H9 (cell line): ENCODE measurements around the gene HIGD2A. TPM values are rescaled to one million over a fixed set of nuclear protein-coding genes. Genes with fewer than 3 reads are reported as not detected.

Experiments
- DNase-seq: peaks from one replicate; pipeline ENCODE4 v3.0.0-alpha.2; 2017
- H2AFZ ChIP-seq: one replicate; pipeline ENCODE4 v1.6.1; 2013; ENCODE audit warnings: mild to moderate bottlenecking, low read length, control low read depth, moderate library complexity
- H2AK5ac ChIP-seq: 2 replicates; pipeline ENCODE4 v1.6.1; 2013; ENCODE audit warnings: low read length, control low read depth, mixed read lengths; ENCODE audit not compliant: insufficient read length
- H2BK120ac ChIP-seq: one replicate; pipeline ENCODE4 v1.6.1; 2013; ENCODE audit warnings: low read depth, mild to moderate bottlenecking, low read length, control low read depth, inconsistent platforms; ENCODE audit not compliant: poor library complexity, severe bottlenecking
- H2BK12ac ChIP-seq: 2 replicates; pipeline ENCODE4 v1.6.1; 2013; ENCODE audit warnings: low read length, control low read depth, mixed read lengths, low read depth; ENCODE audit not compliant: insufficient read length
- H2BK15ac ChIP-seq: 2 replicates; pipeline ENCODE4 v1.6.1; 2013; ENCODE audit warnings: low read depth, low read length, control low read depth
- H2BK20ac ChIP-seq: one replicate; pipeline ENCODE4 v1.6.1; 2013; ENCODE audit warnings: low read depth, mild to moderate bottlenecking, low read length, control low read depth, inconsistent platforms; ENCODE audit not compliant: poor library complexity, severe bottlenecking
- H2BK5ac ChIP-seq: 2 replicates; pipeline ENCODE4 v1.6.1; 2013; ENCODE audit warnings: low read length, control low read depth, mixed read lengths; ENCODE audit not compliant: insufficient read length
- H3K14ac ChIP-seq: 2 replicates; pipeline ENCODE4 v1.6.1; 2013; ENCODE audit warnings: low read length, control low read depth; ENCODE audit not compliant: insufficient read depth
- H3K18ac ChIP-seq: 2 replicates; pipeline ENCODE4 v1.6.1; 2013; ENCODE audit warnings: low read depth, mild to moderate bottlenecking, mixed read lengths, low read length, control low read depth; ENCODE audit not compliant: insufficient read length
- H3K23ac ChIP-seq: 2 replicates; pipeline ENCODE4 v1.6.1; 2013; ENCODE audit warnings: low read length, control low read depth, mixed read lengths, low read depth; ENCODE audit not compliant: insufficient read length
- H3K23me2 ChIP-seq: 2 replicates; pipeline ENCODE4 v1.6.1; 2013; ENCODE audit warnings: low read depth, mild to moderate bottlenecking, mixed read lengths, low read length, control low read depth; ENCODE audit not compliant: insufficient read length, poor library complexity, severe bottlenecking
- H3K27ac ChIP-seq: 2 replicates; pipeline ENCODE4 v1.5.1; 2013; ENCODE audit warnings: low read length, control low read depth, mixed read lengths, low read depth; ENCODE audit not compliant: insufficient read length
- H3K27me3 ChIP-seq: 2 replicates; pipeline ENCODE4 v1.6.1; 2013; ENCODE audit warnings: low read length, control low read depth, inconsistent platforms; ENCODE audit not compliant: insufficient read depth
- H3K4ac ChIP-seq: 2 replicates; pipeline ENCODE4 v1.6.1; 2013; ENCODE audit warnings: low read depth, mild to moderate bottlenecking, control low read depth, inconsistent platforms, low read length, moderate library complexity
- H3K4me1 ChIP-seq: 2 replicates; pipeline ENCODE4 v1.6.1; 2013; ENCODE audit warnings: low read length, control low read depth, inconsistent platforms; ENCODE audit not compliant: insufficient read depth
- H3K4me2 ChIP-seq: 2 replicates; pipeline ENCODE4 v1.6.1; 2013; ENCODE audit warnings: low read length, control low read depth, mixed read lengths; ENCODE audit not compliant: insufficient read length, insufficient read depth
- H3K56ac ChIP-seq: 2 replicates; pipeline ENCODE4 v1.6.1; 2013; ENCODE audit warnings: low read depth, mild to moderate bottlenecking, mixed read lengths, low read length, control low read depth; ENCODE audit not compliant: insufficient read length
- H3K79me1 ChIP-seq: 2 replicates; pipeline ENCODE4 v1.6.1; 2013; ENCODE audit warnings: low read depth, mild to moderate bottlenecking, moderate library complexity, low read length, control low read depth, inconsistent platforms; ENCODE audit not compliant: insufficient read depth, poor library complexity, severe bottlenecking
- H3K79me2 ChIP-seq: 2 replicates; pipeline ENCODE4 v1.6.1; 2013; ENCODE audit warnings: low read length, control low read depth, inconsistent platforms; ENCODE audit not compliant: insufficient read depth
- H3K9ac ChIP-seq: 2 replicates; pipeline ENCODE4 v1.6.1; 2013; ENCODE audit warnings: low read length, control low read depth, mixed read lengths; ENCODE audit not compliant: insufficient read length; ENCODE audit errors: extremely low read depth
- H3K9me3 ChIP-seq: one replicate; pipeline ENCODE4 v1.6.1; 2013; ENCODE audit warnings: low read depth, low read length, inconsistent platforms; ENCODE audit not compliant: control insufficient read depth
- H3T11ph ChIP-seq: one replicate; pipeline ENCODE4 v1.6.1; 2013; ENCODE audit warnings: mild to moderate bottlenecking, low read length, control low read depth, inconsistent platforms
- H4K20me1 ChIP-seq: one replicate; pipeline ENCODE4 v1.6.1; 2013; ENCODE audit not compliant: control insufficient read depth, insufficient read length, insufficient read depth
- H4K5ac ChIP-seq: 2 replicates; pipeline ENCODE4 v1.6.1; 2013; ENCODE audit warnings: low read depth, mild to moderate bottlenecking, mixed read lengths, low read length, control low read depth; ENCODE audit not compliant: insufficient read length
- H4K8ac ChIP-seq: replicated peaks from 2 replicates; pipeline ENCODE4 v1.6.1; 2013; ENCODE audit warnings: low read length, control low read depth, mixed read lengths, low read depth; ENCODE audit not compliant: insufficient read length
- H4K91ac ChIP-seq: 2 replicates; pipeline ENCODE4 v1.6.1; 2013; ENCODE audit warnings: low read depth, mild to moderate bottlenecking, moderate library complexity, mixed read lengths, low read length, control low read depth; ENCODE audit not compliant: insufficient read length
- H3K27ac Mint-ChIP-seq, 3 experiments: 2 replicates in 2 of 3; 3 replicates in 1 of 3; pipeline ENCODE4 v1.8.0; 2020 to 2021; ENCODE audit warnings: mixed read lengths in 3 of 3, mild to moderate bottlenecking in 1 of 3, moderate library complexity in 1 of 3
- H3K27me3 Mint-ChIP-seq: 2 replicates; pipeline ENCODE4 v1.8.0; 2021; ENCODE audit warnings: low read depth, mild to moderate bottlenecking, moderate library complexity, mixed read lengths
- H3K36me3 Mint-ChIP-seq, 3 experiments: 2 replicates in 2 of 3; 3 replicates in 1 of 3; pipeline ENCODE4 v1.8.0; 2020 to 2021; ENCODE audit warnings: low read depth in 3 of 3, mixed read lengths in 3 of 3; ENCODE audit not compliant: insufficient read depth in 1 of 3
- H3K4me1 Mint-ChIP-seq, 2 experiments: 2 replicates each; pipeline ENCODE4 v1.8.0; 2020; ENCODE audit warnings: mixed read lengths in 2 of 2
- H3K4me3 Mint-ChIP-seq, 2 experiments: 2 replicates in 1 of 2; 3 replicates in 1 of 2; pipeline ENCODE4 v1.8.0; 2020 to 2021; ENCODE audit warnings: mild to moderate bottlenecking in 2 of 2, mixed read lengths in 2 of 2, moderate library complexity in 1 of 2
- H3K9me3 Mint-ChIP-seq, 2 experiments: 2 replicates in 1 of 2; 3 replicates in 1 of 2; pipeline ENCODE4 v1.8.0; 2020; ENCODE audit warnings: mild to moderate bottlenecking in 2 of 2, mixed read lengths in 2 of 2, moderate library complexity in 1 of 2
- WGBS: extraction: QIAGEN DNeasy Blood & Tissue Kit; methylation state at CpG from one replicate; pipeline ENCODE4 v1.1.7; 2013; ENCODE audit warnings: missing lambda C conversion rate, low lambda C conversion rate, mixed read lengths; ENCODE audit not compliant: insufficient read length; ENCODE audit errors: extremely low coverage; 5-methylcytosine and 5-hydroxymethylcytosine counted together
- total RNA-seq: library from RNA; stranded (reverse); gene quantifications from 2 replicates; pipeline ENCODE4 v1.2.1, GENCODE V29; 2021
- TF ChIP-seq, protein P1 (sequence below): fragments of 200-600 bp; sonication (generic); conservative IDR thresholded peaks from 3 replicates; pipeline ENCODE4 v1.8.0; 2021; ENCODE audit warnings: antibody characterized with exemption, mild to moderate bottlenecking

HIGD2A gene
- total RNA-seq, 1 experiment from 2014 or later = 92.3 TPM

DNA sequence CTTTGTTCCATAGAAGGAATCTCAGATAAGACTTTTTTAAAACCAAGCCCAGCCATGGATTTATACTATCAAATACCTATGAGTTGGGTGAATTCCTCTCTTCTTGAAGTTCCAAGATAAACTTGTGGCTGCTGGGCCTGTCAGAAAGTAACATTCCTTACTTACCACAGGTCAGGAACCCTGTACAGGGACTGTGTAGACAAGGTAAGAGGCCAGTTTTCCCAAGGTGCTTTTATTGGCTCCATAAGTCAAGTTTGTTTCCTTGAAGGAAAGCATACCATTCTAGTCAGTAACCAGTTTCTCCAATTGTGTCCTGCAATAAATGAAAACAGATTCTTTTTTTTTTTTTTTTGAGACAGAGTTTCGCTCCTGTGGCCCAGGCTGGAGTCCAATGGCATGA, 36.6 kb downstream of the HIGD2A start:
- H3K79me1 ChIP-seq = no peaks in the 10 kb centered on the region
- no peak overlapping the region for H3K14ac ChIP-seq
- DNase-seq = no peak
- no peak overlapping the region for H2BK20ac ChIP-seq
- no peak overlapping the region for H4K91ac ChIP-seq
- no peak overlapping the region for H3K9ac ChIP-seq
- H3K23ac ChIP-seq = no peak overlapping the region
- Mint-ChIP-seq H3K4me3 (no peak overlapping the region), H3K4me1 (no peaks in the 10 kb centered on the region; a peak in 1 of 4 replicates), H3K9me3 (peaks cover 45 to 46% of the 10 kb centered on the region in 2 experiments), H3K27ac (no peak overlapping the region), H3K27me3 (peaks cover 7% of the 10 kb centered on the region), H3K36me3 (peaks cover 4 to 26% (median 22%) of the 10 kb centered on the region in 3 experiments; a peak in 6 of 7 replicates)
- no peaks in the 10 kb centered on the region for H3K4me1 ChIP-seq
- no peak overlapping the region for H4K5ac ChIP-seq
- H3K27me3 ChIP-seq = no peaks in the 10 kb centered on the region
- no peak overlapping the region for H3K18ac ChIP-seq
- H3K4me2 ChIP-seq = no peak overlapping the region
- H3T11ph ChIP-seq = no peak overlapping the region
- H2BK120ac ChIP-seq = no peak overlapping the region
- no peak overlapping the region for H3K27ac ChIP-seq
- no peak overlapping the region for H2AK5ac ChIP-seq
- H3K4ac ChIP-seq = no peak overlapping the region
- H2BK12ac ChIP-seq = no peak overlapping the region
- no peak overlapping the region for H2AFZ ChIP-seq
- H4K20me1 ChIP-seq = no peaks in the 10 kb centered on the region
- WGBS = no CpG with 5 or more reads among the region's 1 CpG
- no peaks in the 10 kb centered on the region for H3K79me2 ChIP-seq
- H3K9me3 ChIP-seq = no peaks in the 10 kb centered on the region
- no peak overlapping the region for H4K8ac ChIP-seq
- no peak overlapping the region for H2BK5ac ChIP-seq
- H3K56ac ChIP-seq = no peak overlapping the region
- no peak overlapping the region for H2BK15ac ChIP-seq
- no peaks in the 10 kb centered on the region for H3K23me2 ChIP-seq
- TF ChIP-seq, protein P1, sequence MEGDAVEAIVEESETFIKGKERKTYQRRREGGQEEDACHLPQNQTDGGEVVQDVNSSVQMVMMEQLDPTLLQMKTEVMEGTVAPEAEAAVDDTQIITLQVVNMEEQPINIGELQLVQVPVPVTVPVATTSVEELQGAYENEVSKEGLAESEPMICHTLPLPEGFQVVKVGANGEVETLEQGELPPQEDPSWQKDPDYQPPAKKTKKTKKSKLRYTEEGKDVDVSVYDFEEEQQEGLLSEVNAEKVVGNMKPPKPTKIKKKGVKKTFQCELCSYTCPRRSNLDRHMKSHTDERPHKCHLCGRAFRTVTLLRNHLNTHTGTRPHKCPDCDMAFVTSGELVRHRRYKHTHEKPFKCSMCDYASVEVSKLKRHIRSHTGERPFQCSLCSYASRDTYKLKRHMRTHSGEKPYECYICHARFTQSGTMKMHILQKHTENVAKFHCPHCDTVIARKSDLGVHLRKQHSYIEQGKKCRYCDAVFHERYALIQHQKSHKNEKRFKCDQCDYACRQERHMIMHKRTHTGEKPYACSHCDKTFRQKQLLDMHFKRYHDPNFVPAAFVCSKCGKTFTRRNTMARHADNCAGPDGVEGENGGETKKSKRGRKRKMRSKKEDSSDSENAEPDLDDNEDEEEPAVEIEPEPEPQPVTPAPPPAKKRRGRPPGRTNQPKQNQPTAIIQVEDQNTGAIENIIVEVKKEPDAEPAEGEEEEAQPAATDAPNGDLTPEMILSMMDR = no peak
